Neuron (in vitro differentiated cells): ENCODE measurements around the gene NCLN.
"Not testable (repeated sequence)": the region's sequence is repeated elsewhere in the genome, so short reads cannot be mapped to it uniquely, and the experiment has no call there.

Experiments used
- H2AFZ ChIP-seq: one replicate; pipeline ENCODE4 v1.6.1; 2013; ENCODE audit warnings: low read depth, mild to moderate bottlenecking, inconsistent platforms, low read length, moderate library complexity
- H3K27me3 ChIP-seq: one replicate; pipeline ENCODE4 v1.6.1; 2013; ENCODE audit warnings: low read length; ENCODE audit not compliant: insufficient read depth
- H3K36me3 ChIP-seq: one replicate; pipeline ENCODE4 v1.6.1; 2013; ENCODE audit warnings: low read length; ENCODE audit not compliant: insufficient read depth
- H3K4me1 ChIP-seq: one replicate; pipeline ENCODE4 v1.6.1; 2013; ENCODE audit warnings: low read length; ENCODE audit not compliant: insufficient read depth
- H3K4me3 ChIP-seq: 2 replicates; pipeline ENCODE4 v1.5.1; 2013; ENCODE audit warnings: mild to moderate bottlenecking, low read length, moderate library complexity
- H3K9me3 ChIP-seq: one replicate; pipeline ENCODE4 v1.6.1; 2013; ENCODE audit warnings: low read length

The NCLN gene

DNA sequence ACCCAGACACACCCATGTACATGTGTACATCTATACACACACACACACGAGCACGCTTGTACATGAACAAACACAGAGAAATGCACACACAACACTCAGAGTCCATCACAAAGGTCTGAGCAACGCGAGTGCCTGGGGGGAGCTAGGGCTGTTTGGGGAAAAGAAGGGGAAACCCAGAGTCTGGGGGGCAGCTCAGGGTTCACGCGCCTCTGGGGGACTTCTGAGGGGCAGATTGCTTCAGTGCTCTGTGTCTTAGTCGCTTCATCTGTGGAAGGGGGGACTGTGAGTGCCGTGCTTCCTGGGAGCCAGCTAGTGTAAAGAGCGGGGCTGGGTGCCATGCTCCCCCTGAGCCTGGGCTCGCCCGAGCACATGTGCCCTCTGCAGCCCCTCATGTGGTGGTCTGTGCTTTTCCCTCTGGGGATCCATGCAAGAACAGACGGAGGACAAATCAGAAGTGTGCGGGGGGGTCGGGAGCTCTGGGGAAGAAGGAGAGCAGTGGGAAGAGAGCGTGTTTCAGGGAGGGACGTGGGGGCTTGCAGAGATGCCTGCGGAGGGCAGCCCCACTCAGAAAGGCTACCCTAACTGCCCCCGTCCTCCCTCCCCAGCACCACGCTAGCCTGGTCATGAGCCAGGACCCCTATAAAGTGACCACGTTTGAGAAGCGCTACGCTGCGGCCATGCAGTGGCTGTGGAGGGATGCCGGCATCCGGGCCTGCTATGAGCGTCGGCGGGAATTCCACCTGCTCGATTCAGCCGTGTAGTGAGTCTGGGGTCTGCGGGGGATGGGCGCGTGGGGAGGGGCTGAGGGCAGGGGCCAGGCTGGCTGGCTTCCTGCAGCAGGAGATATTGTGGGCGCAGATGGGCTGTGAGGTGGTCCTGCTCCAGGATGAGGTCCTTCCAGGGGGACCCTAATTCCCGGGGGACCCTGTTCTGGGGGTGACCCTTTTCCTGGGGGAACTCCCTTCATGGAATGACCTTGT lies 35.9 kb upstream of the NCLN start:
- Histone ChIP-seq H3K4me1 (no peaks in the 10 kb centered on the region), H3K9me3 (no peaks in the 10 kb centered on the region), H3K36me3 (no peaks in the 10 kb centered on the region), H3K27me3 (no peaks in the 10 kb centered on the region), H2AFZ (no peak overlapping the region), H3K4me3 (no peak overlapping the region)

DNA sequence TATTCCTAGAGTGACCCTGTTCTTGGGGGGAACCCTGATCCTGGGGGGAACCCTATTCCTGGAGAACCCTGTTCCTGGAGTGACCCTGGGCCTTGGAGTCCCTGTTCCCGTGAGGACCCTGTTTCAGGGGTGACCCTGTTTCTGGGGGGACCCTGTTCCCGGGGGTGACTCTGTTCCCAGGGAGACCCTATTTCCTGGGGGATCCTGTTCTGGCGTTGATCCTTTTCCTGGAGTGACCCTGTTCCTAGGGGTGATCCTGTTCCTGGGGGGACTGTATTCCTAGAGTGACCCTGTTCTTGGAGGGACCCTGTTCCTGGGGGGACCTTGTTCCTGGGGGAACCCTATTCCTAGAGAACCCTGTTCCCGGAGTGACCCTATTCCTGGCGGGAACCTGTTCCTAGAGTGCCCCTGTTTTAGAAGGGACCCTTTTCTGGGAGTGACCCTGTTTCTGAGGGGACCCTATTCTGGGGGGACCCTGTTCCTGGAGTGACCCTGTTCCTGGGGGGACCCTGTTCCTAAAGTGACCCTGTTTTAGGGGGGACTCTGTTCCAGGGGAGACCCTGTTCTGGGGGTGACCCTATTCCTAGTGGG lies 34.9 kb upstream of the NCLN start:
- H2AFZ ChIP-seq = no peak overlapping the region
- H3K9me3 ChIP-seq = no peaks in the 10 kb centered on the region
- H3K27me3 ChIP-seq = no peaks in the 10 kb centered on the region
- H3K36me3 ChIP-seq = no peaks in the 10 kb centered on the region
- H3K4me1 ChIP-seq = no peaks in the 10 kb centered on the region
- H3K4me3 ChIP-seq = no peak overlapping the region

- Histone ChIP-seq H3K4me1 (no peaks in the 10 kb centered on the region), H2AFZ (no peak overlapping the region)
These were observed 33.9 kb upstream of the NCLN start for GRCh38 chr19:3151563-3152418.

DNA sequence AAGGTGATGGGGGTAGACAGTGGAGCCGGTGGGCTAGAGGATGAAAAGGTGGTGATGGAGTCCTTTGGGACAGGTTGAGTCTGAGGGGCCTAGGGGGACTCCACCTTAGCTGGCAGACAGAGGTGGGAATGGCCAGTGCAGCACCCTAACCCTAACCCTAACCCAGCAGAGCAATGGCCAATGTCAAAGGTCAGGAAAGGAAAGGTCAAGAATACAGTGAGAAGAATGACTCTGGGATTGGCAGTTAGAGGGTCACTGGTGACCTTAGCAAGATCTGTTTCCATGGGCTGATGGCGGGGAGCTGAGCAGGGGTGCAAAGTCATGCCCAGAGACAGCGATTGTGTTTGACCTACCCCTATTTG lies 33.3 kb upstream of the NCLN start:
- no peaks in the 10 kb centered on the region for H3K4me1 ChIP-seq

More at GRCh38 chr19:3151563-3152418, 33.9 kb upstream of the NCLN start:
- Histone ChIP-seq H3K27me3 (no peaks in the 10 kb centered on the region), H3K36me3 (no peaks in the 10 kb centered on the region), H3K9me3 (no peaks in the 10 kb centered on the region), H3K4me3 (no peak overlapping the region)

DNA sequence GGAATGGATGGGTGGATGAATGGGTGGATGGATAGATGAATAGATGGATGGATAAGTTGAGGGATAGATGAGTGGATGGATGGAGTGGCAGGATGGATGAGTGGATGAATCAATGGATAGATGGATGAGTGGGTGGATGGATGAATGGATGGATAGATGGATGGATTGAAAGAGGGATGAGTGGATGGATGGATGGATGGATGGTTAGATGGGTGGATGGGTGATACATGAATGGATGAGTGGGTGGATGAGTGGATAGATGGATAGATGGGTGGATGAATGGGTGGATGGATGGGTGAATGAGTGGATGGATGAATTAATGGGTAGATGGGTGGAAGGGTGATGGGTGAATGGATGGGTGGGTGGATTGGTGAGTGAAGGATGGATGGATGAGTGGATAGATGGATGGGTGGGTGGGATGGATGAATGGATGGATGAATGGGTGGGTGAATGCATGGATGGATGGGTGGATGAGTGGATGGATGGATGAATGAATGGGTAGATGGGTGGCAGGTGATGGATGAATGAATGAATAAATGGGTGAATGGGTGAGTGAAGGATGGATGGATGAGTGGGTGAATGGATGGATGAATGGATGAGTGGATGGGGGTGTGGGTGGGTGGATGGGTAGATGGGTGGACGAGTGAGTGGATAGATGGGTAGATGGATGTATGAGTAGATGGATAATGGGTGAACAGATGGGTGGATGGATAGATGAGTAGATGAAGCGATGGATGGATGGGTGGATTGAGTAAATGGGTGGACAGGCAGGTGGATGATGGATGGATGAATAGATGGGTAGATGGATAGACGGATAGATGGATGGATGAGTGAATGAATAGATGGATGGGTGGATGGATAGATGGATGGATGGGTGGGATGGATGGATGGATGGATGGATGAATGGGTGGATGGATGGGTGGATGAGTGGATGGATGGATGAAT lies 32.2 kb upstream of the NCLN start:
- Histone ChIP-seq H3K4me3 (no peak overlapping the region), H3K4me1 (no peaks in the 10 kb centered on the region), H3K36me3 (no peaks in the 10 kb centered on the region), H2AFZ (no peak overlapping the region), H3K27me3 (no peaks in the 10 kb centered on the region), H3K9me3 (no peaks in the 10 kb centered on the region)

More for the DNA sequence above, 33.3 kb upstream of the NCLN start:
- Histone ChIP-seq H3K36me3 (no peaks in the 10 kb centered on the region), H3K4me3 (no peak overlapping the region), H2AFZ (no peak overlapping the region), H3K9me3 (no peaks in the 10 kb centered on the region), H3K27me3 (no peaks in the 10 kb centered on the region)

- not testable (repeated sequence) for H3K36me3 ChIP-seq, H3K4me1 ChIP-seq, H3K4me3 ChIP-seq, H3K9me3 ChIP-seq, H3K27me3 ChIP-seq, H2AFZ ChIP-seq
These were observed 31.3 kb upstream of the NCLN start for GRCh38 chr19:3154447-3154846.

DNA sequence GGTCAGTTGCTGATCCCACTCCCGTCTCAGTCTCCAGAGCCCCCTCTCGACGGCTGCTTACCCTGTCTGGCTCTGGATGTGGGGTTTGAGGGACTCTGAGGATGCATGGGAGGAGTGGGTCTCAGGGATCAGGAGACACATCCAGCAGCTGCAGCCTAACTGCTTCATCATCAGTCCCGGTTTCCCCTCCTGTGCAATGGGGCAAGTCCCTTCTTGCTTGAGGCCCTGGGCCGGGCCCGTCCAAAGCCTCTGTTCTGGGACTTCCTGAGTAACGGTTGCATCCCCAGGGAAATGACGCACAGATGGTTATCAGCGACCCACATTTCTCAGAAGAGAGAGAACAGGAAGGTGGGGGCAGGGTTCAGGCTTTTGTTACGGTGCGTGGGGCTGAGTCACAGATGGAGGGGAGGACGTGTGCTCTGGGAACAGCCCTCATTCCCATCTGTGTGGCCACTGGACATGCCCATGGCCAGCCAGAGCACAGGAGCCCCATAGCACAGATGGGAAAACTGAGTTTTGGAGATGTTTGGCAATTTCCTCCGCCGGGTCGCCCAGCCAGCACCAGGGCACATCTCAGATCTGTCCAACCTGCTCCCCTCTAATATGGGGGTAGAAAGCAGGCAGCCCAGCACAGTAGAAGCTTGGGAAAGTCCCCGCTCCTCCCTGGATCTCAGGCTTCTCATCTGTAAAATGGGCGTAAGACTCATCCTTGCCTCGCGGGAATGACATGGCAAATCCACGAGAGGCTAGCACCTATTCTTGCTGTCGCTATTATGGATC lies 30.6 kb upstream of the NCLN start:
- Histone ChIP-seq H3K36me3 (no peaks in the 10 kb centered on the region), H2AFZ (no peak overlapping the region), H3K4me1 (no peaks in the 10 kb centered on the region), H3K9me3 (no peaks in the 10 kb centered on the region), H3K27me3 (no peaks in the 10 kb centered on the region), H3K4me3 (no peak overlapping the region)

DNA sequence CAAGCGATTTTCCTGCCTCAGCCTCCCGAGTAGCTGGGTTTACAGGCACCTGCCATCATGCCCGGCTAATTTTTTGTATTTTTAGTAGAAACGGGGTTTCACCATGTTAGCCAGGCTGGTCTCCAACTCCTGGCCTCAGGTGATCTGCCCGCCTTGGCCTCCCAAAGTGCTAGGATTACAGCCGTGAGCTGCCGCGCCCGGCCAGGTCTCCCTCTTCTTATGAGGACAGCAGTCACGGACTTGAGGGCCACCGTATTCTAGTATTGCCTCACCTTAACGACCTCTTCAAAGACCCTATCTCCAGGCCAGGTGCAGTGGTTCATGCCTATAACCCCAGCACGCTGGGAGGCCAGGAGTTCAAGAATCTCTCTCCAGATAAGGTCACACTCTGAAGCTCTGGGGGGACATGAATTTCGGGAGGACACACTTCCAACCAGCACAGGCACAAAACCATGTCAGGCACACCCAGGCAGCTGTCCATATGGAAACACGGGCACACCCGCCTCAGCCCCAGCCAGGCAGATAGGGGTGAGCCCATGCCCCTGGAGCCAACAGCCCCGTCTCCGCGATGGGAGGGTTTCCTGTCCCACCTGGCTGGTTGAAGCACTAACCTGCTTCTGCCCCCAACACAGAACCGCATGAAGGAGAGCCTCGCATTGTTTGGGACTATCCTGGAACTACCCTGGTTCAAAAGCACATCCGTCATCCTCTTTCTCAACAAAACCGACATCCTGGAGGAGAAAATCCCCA lies 28.5 kb upstream of the NCLN start:
- no peaks in the 10 kb centered on the region for H3K4me1 ChIP-seq
- no peaks in the 10 kb centered on the region for H3K9me3 ChIP-seq

DNA sequence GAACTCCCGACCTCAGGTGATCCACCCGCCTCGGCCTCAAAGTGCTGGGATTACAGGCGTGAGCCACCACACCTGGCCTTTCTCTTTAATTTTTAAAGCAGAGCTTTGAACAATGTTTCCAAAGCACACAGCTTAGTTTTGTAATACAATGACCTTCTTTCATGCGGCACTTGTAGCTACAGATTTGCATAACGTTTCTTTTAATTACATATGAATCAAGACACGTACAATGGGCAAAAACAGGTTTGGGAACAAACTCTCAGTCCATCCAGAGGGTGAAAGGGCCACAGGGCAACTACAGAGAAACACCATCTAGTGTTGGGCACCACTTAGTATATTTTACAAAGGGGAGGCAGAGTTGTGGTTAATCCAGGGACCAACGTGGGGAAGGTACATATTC lies 26.2 kb upstream of the NCLN start:
- peaks cover 3% of the 10 kb centered on the region for H3K4me1 ChIP-seq
- H3K9me3 ChIP-seq = no peaks in the 10 kb centered on the region
- H2AFZ ChIP-seq = no peak overlapping the region

More for the DNA sequence above, 28.5 kb upstream of the NCLN start:
- Histone ChIP-seq H3K36me3 (no peaks in the 10 kb centered on the region), H3K4me3 (no peak overlapping the region), H3K27me3 (no peaks in the 10 kb centered on the region), H2AFZ (no peak overlapping the region)

GRCh38 chr19:3160219-3160618 lies 25.5 kb upstream of the NCLN start:
- Histone ChIP-seq H3K9me3 (no peaks in the 10 kb centered on the region), H2AFZ (no peak overlapping the region), H3K4me1 (peaks cover 3% of the 10 kb centered on the region)

More for the DNA sequence above, 26.2 kb upstream of the NCLN start:
- no peaks in the 10 kb centered on the region for H3K27me3 ChIP-seq
- no peaks in the 10 kb centered on the region for H3K36me3 ChIP-seq
- H3K4me3 ChIP-seq = no peak overlapping the region

GRCh38 chr19:3161453-3161852 lies 24.3 kb upstream of the NCLN start:
- no peak overlapping the region for H3K4me3 ChIP-seq
- peaks cover 3% of the 10 kb centered on the region for H3K9me3 ChIP-seq
- no peaks in the 10 kb centered on the region for H3K27me3 ChIP-seq
- no peaks in the 10 kb centered on the region for H3K36me3 ChIP-seq
- peaks cover 3% of the 10 kb centered on the region for H3K4me1 ChIP-seq
- no peak overlapping the region for H2AFZ ChIP-seq

More at GRCh38 chr19:3160219-3160618, 25.5 kb upstream of the NCLN start:
- Histone ChIP-seq H3K4me3 (no peak overlapping the region), H3K27me3 (no peaks in the 10 kb centered on the region), H3K36me3 (no peaks in the 10 kb centered on the region)
